Transverse colon (tissue), 4 donors: Measurements from ENCODE around the gene VGLL2. TPM values are rescaled to one million over a fixed set of nuclear protein-coding genes. Genes with fewer than 3 reads are reported as not detected.
A peak's percentile ranks its signal among the peaks of the same experiment; 100 is the strongest.

Source experiments
- DNase-seq: peaks from one replicate; pipeline ENCODE4 v3.0.0-alpha.2; 2019
- H3K27ac ChIP-seq, 4 donors: fragments of 200-600 bp; sonication (generic); 2 replicates each; pipeline ENCODE4 v1.5.1; 2016 to 2018; ENCODE audit warnings: inconsistent platforms in 4 of 4
- H3K27me3 ChIP-seq: fragments of 200-600 bp; sonication (generic); 2 replicates; pipeline ENCODE4 v1.5.1; 2017; ENCODE audit warnings: inconsistent platforms
- H3K36me3 ChIP-seq, 4 donors: fragments of 200-600 bp; sonication (generic); 2 replicates each; pipeline ENCODE4 v1.5.1; 2017 to 2019; ENCODE audit warnings: inconsistent platforms in 4 of 4
- H3K4me1 ChIP-seq, 4 donors: fragments of 200-600 bp; sonication (generic); 2 replicates each; pipeline ENCODE4 v1.5.1; 2017 to 2020; ENCODE audit warnings: inconsistent platforms in 4 of 4
- H3K4me3 ChIP-seq, 4 donors: fragments of 200-600 bp; sonication (generic); 1 replicate in 1 of 4; 2 replicates in 3 of 4; pipeline versions ENCODE4 v1.5.1 to v1.6.1; 2017 to 2019; ENCODE audit warnings: inconsistent platforms in 4 of 4
- H3K9me3 ChIP-seq, 2 donors: fragments of 200-600 bp; sonication (generic); 2 replicates each; pipeline ENCODE4 v1.5.1; 2017 to 2019; ENCODE audit warnings: inconsistent platforms in 2 of 2
- CTCF ChIP-seq, 5 experiments: fragments of 200-600 bp in 3 of 5; fragments of 450-650 bp in 2 of 5; sonication (generic) in 3 of 5; IDR thresholded peaks; 1 replicate in 2 of 5; 2 replicates in 3 of 5; pipeline ENCODE4 v1.5.1; 2016 to 2017; ENCODE audit warnings: antibody characterized with exemption in 5 of 5, inconsistent platforms in 3 of 5, mild to moderate bottlenecking in 2 of 5, moderate library complexity in 1 of 5
- EP300 ChIP-seq: sonication (generic); formaldehyde crosslinking; IDR thresholded peaks from one replicate; pipeline ENCODE4 v1.6.1; 2017; ENCODE audit warnings: antibody characterized with exemption, low read depth
- POLR2A ChIP-seq: fragments of 450-650 bp; IDR thresholded peaks from one replicate; pipeline ENCODE4 v1.6.1; 2016; ENCODE audit warnings: antibody characterized with exemption, mild to moderate bottlenecking, moderate library complexity
- POLR2AphosphoS5 ChIP-seq, 3 donors: sonication (generic); formaldehyde crosslinking; IDR thresholded peaks; one replicate each; pipeline ENCODE4 v1.6.1; 2016; ENCODE audit warnings: antibody characterized with exemption in 3 of 3
- WGBS, 2 donors: methylation state at CpG; one replicate each; pipeline ENCODE4 v1.1.5; 2018; ENCODE audit warnings: low coverage in 1 of 2; 5-methylcytosine and 5-hydroxymethylcytosine counted together
- in situ Hi-C, 4 donors: fragments of 200-750 bp; cut with MboI; loops; one replicate each; pipeline versions ENCODE4 v1.15.0 to v1.15.1; 2017; ENCODE audit warnings: low sequenced_read_pairs in 3 of 4, low pct_ligation_motif_present in 1 of 4, low pct_unique_long_range_greater_than_20kb in 1 of 4
- intact Hi-C: fragments of 100-400 bp; cut with DNase I; formaldehyde crosslinking; loops from one replicate; pipeline ENCODE4 v1.15.1; 2023; ENCODE audit warnings: low total_unique reads
- total RNA-seq, 4 donors: library from RNA; depleted of rRNA; stranded (reverse); fragments of >200 nt; gene quantifications; one replicate each; pipeline ENCODE4 v1.1.0, GENCODE V29; 2016

Gene VGLL2
- total RNA-seq, 4 donors from 2014 or later, result not detected

GRCh38 chr6:117303323-117303722 lies 38.0 kb downstream of the VGLL2 start:
- 77 to 83% methylated on average over 2 to 3 of the region's 3 CpGs for WGBS, 2 donors

GRCh38 chr6:117304446-117304845 lies 39.1 kb downstream of the VGLL2 start:
- TF ChIP-seq CTCF (IDR thresholded peaks at IDR 0.05) (no peak), POLR2A (no peak), POLR2AphosphoS5 (IDR thresholded peaks at IDR 0.05) (no peak), EP300 (no peak)
- 82% methylated on average over 2 of the region's 2 CpGs; no CpG with 5 or more reads in 1 of the 2 donors for WGBS, 2 donors
- in situ Hi-C loops, result no loop called here
- Histone ChIP-seq H3K27me3 (no peaks in the 10 kb centered on the region), H3K27ac (no peak overlapping the region), H3K36me3 (no peaks in the 10 kb centered on the region), H3K9me3 (no peaks in the 10 kb centered on the region), H3K4me1 (peaks cover 0 to 7% (median 3%) of the 10 kb centered on the region in 4 donors), H3K4me3 (no peak overlapping the region)
- DNase-seq, result no peak
- intact Hi-C loops, result no loop called here

More at GRCh38 chr6:117303323-117303722, 38.0 kb downstream of the VGLL2 start:
- H3K36me3 ChIP-seq, result no peaks in the 10 kb centered on the region
- in situ Hi-C loops (no loop called here), intact Hi-C loops (no loop called here)
- no peak overlapping the region for H3K4me3 ChIP-seq
- H3K4me1 ChIP-seq, result peaks cover 0 to 7% (median 3%) of the 10 kb centered on the region in 4 donors
- H3K27me3 ChIP-seq, result no peaks in the 10 kb centered on the region
- no peak overlapping the region for H3K27ac ChIP-seq
- H3K9me3 ChIP-seq, result no peaks in the 10 kb centered on the region
- TF ChIP-seq CTCF (IDR thresholded peaks at IDR 0.05) (no peak), EP300 (no peak), POLR2A (no peak)
- no peak for DNase-seq

- Histone ChIP-seq H3K4me1 (peaks cover 0 to 7% (median 3%) of the 10 kb centered on the region in 4 donors), H3K27ac (no peak overlapping the region), H3K9me3 (no peaks in the 10 kb centered on the region), H3K4me3 (no peak overlapping the region), H3K36me3 (no peaks in the 10 kb centered on the region), H3K27me3 (no peaks in the 10 kb centered on the region)
- peak; percentile 9 for DNase-seq
- in situ Hi-C loops, result no loop called here
- intact Hi-C loops, result no loop called here
- 46 to 49% methylated on average over 3 of the region's 3 CpGs for WGBS, 2 donors
- TF ChIP-seq EP300, result no peak
- TF ChIP-seq POLR2A, result no peak
- TF ChIP-seq CTCF (IDR thresholded peaks at IDR 0.05), result no peak
- no peak for TF ChIP-seq POLR2AphosphoS5 (IDR thresholded peaks at IDR 0.05)
Observed at GRCh38 chr6:117306227-117306790, 41.0 kb downstream of the VGLL2 start.

GRCh38 chr6:117307655-117308054 lies 42.3 kb downstream of the VGLL2 start:
- Histone ChIP-seq H3K27ac (no peak overlapping the region), H3K9me3 (no peaks in the 10 kb centered on the region), H3K4me3 (no peak overlapping the region), H3K27me3 (no peaks in the 10 kb centered on the region), H3K36me3 (no peaks in the 10 kb centered on the region), H3K4me1 (peaks cover 0 to 7% (median 3%) of the 10 kb centered on the region in 4 donors)
- DNase-seq, result no peak
- WGBS, 2 donors, result 71 to 94% methylated on average over 3 of the region's 3 CpGs
- in situ Hi-C loops (no loop called here), intact Hi-C loops (no loop called here)
- TF ChIP-seq POLR2AphosphoS5 (IDR thresholded peaks at IDR 0.05) (no peak), EP300 (no peak), POLR2A (no peak), CTCF (IDR thresholded peaks at IDR 0.05) (no peak)
